ENCODE measurements around the gene SLC6A1. TPM values are rescaled to one million over a fixed set of nuclear protein-coding genes. Genes with fewer than 3 reads are reported as not detected.

Gene SLC6A1
- total and polyA plus RNA-seq, 11 donors = 0.40 to 3.1 (median 1.2) TPM

- no peak for ATAC-seq
- no peaks in the 10 kb centered on the region for H3K36me3 ChIP-seq
- H3K9me3 ChIP-seq = no peaks in the 10 kb centered on the region
- peaks cover 0 to 22% (median 0%) of the 10 kb centered on the region in 9 donors for H3K27me3 ChIP-seq
- intact Hi-C loops (cut with DNase I) = loop anchor here in 2 of 10 donors (2.0 to 10.0 kb wide), 2 partner anchors 29 to 197 kb away; no protein-coding TSS in a partner anchor
- 72 to 82% (median 77%) methylated on average over 6 to 7 of the region's 7 CpGs for WGBS, 4 donors
- TF ChIP-seq CTCF (IDR thresholded peaks at IDR 0.05) (no peak), POLR2A (IDR thresholded peaks at IDR 0.05) (no peak)
- no peak overlapping the region for H3K27ac ChIP-seq
- peak overlapping the region in 4 of 12 donors; percentile 25 to 38 (median 32) for H3K4me3 ChIP-seq
- DNase-seq = no peak
- H3K4me1 ChIP-seq = peaks cover 0 to 21% (median 6%) of the 10 kb centered on the region in 12 donors
Measured at GRCh38 chr3:10951295-10951926, 41.1 kb upstream of the SLC6A1 start.

- ATAC-seq = no peak
- no peaks in the 10 kb centered on the region for H3K9me3 ChIP-seq
- WGBS, 4 donors = 65 to 100% (median 71%) methylated on average over 1 to 3 of the region's 3 CpGs
- intact Hi-C loops (cut with DNase I) = loop anchor here in 1 of 10 donors (10.0 kb wide), 1 partner anchor 198 kb away; no protein-coding TSS in a partner anchor
- no peaks in the 10 kb centered on the region for H3K36me3 ChIP-seq
- peaks cover 0 to 31% (median 15%) of the 10 kb centered on the region in 12 donors for H3K4me1 ChIP-seq
- no peak overlapping the region for H3K27ac ChIP-seq
- no peak for DNase-seq
- no peak for TF ChIP-seq CTCF (IDR thresholded peaks at IDR 0.05)
- TF ChIP-seq POLR2A (IDR thresholded peaks at IDR 0.05) = no peak
- peaks cover 0 to 22% (median 0%) of the 10 kb centered on the region in 9 donors for H3K27me3 ChIP-seq
- H3K4me3 ChIP-seq = no peak overlapping the region
Measured at GRCh38 chr3:10952525-10952924, 40.0 kb upstream of the SLC6A1 start.

- no peaks in the 10 kb centered on the region for H3K36me3 ChIP-seq
- no peak for DNase-seq
- H3K4me3 ChIP-seq = no peak overlapping the region
- peaks cover 0 to 20% (median 0%) of the 10 kb centered on the region in 9 donors for H3K27me3 ChIP-seq
- no peak for ATAC-seq
- peaks cover 0 to 39% (median 22%) of the 10 kb centered on the region in 12 donors for H3K4me1 ChIP-seq
- WGBS, 4 donors = 76 to 87% (median 77%) methylated on average over 3 of the region's 3 CpGs
- H3K9me3 ChIP-seq = no peaks in the 10 kb centered on the region
- TF ChIP-seq POLR2A (IDR thresholded peaks at IDR 0.05) (no peak), CTCF (IDR thresholded peaks at IDR 0.05) (no peak)
- no peak overlapping the region for H3K27ac ChIP-seq
- intact Hi-C loops (cut with DNase I) = loop anchor here in 2 of 10 donors (5.0 to 10.0 kb wide), 2 partner anchors 38 to 200 kb away; partner anchors contain the start of gene SLC6A1 (in 1 of the 2)
Measured at GRCh38 chr3:10954740-10955139, 37.8 kb upstream of the SLC6A1 start.

GRCh38 chr3:10955711-10956453 is 36.7 kb upstream of the SLC6A1 start:
- ATAC-seq (peak; percentile 52 to 86 (median 82)), DNase-seq (peak; percentile 58 to 76 (median 68))
- intact Hi-C loops (cut with DNase I) = loop anchor here in 2 of 10 donors (5.0 to 10.0 kb wide), 2 partner anchors 36 to 201 kb away; partner anchors contain the start of gene SLC6A1 (in 1 of the 2)
- Histone ChIP-seq H3K27me3 (peaks cover 0 to 14% (median 0%) of the 10 kb centered on the region in 9 donors), H3K9me3 (no peaks in the 10 kb centered on the region), H3K4me1 (peaks cover 0 to 39% (median 22%) of the 10 kb centered on the region in 12 donors), H3K27ac (peak overlapping the region in 7 of 12 donors; percentile 42 to 90 (median 66)), H3K4me3 (no peak overlapping the region), H3K36me3 (no peaks in the 10 kb centered on the region)
- no peak for TF ChIP-seq POLR2A (IDR thresholded peaks at IDR 0.05)
- no peak for TF ChIP-seq CTCF (IDR thresholded peaks at IDR 0.05)
- 48 to 69% (median 62%) methylated on average over 15 of the region's 15 CpGs for WGBS, 4 donors

Measured in heart left ventricle (tissue), 16 donors.